AG09309 (cell line): ENCODE measurements around the gene ZYG11B.

ENCODE experiments used
- DNase-seq: peaks from one replicate; pipeline ENCODE4 v3.0.0-alpha.2; 2010; ENCODE audit warnings: low read depth
- H3K4me3 ChIP-seq: 2 replicates; pipeline ENCODE4 v1.5.1; 2011; ENCODE audit warnings: mild to moderate bottlenecking, low read depth, low read length, moderate library complexity; ENCODE audit not compliant: control insufficient read depth
- TF ChIP-seq, protein P1 (sequence below): IDR thresholded peaks from 2 replicates; pipeline ENCODE4 v1.5.1; 2011; ENCODE audit warnings: mild to moderate bottlenecking, low read depth, low read length, inconsistent platforms; ENCODE audit not compliant: insufficient read depth, control insufficient read depth; ENCODE audit errors: missing control alignments

ZYG11B gene

DNA sequence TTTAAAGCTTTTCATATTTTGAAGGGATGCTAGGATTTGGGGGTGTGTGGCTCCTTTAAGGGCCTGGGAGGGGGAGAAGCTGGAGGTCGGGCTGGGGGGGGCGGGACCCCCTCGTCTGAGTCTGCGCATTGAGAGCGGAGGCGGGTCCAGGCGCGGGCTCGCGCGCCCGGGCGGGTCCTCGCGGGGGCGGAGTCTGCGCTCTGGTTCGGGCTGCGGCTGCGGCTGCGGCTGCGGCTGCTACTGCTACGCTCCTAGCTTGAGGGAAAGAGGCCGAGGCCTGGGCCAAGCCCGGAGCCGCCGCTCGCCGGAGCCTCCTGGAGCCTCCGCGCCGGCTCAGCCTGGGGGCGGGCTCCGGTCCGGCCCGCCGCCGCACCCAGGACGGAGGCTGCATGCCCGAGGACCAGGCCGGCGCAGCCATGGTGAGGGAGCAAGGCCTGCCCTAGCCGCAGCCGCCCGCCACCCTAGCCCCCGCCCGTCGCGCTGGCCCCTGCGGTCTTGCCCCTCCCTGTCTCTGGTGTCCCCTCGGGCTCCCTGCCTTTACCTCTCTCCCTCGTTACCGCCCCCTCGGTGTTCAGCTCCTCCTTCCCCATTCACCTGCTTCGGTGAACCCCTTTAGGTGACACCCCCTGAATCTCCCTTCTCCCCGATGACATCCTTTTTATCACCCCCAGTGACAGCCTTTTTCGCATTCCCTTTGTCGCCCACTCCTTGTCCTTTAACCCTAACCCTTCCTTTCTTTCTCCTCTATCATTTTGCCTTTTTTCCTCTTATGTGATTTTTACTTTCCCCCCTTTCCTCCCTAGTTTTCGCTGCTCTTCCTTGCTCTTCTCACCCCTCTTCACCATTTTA lies at the start of gene ZYG11B:
ZYG11B (plus strand) TSS at position 189 of the 849 bp plus-strand sequence; CDS start at position 390, 201 bp downstream.
- H3K4me3 ChIP-seq: peak within 1 kb of the TSS; percentile 81
- TF ChIP-seq, protein P1, sequence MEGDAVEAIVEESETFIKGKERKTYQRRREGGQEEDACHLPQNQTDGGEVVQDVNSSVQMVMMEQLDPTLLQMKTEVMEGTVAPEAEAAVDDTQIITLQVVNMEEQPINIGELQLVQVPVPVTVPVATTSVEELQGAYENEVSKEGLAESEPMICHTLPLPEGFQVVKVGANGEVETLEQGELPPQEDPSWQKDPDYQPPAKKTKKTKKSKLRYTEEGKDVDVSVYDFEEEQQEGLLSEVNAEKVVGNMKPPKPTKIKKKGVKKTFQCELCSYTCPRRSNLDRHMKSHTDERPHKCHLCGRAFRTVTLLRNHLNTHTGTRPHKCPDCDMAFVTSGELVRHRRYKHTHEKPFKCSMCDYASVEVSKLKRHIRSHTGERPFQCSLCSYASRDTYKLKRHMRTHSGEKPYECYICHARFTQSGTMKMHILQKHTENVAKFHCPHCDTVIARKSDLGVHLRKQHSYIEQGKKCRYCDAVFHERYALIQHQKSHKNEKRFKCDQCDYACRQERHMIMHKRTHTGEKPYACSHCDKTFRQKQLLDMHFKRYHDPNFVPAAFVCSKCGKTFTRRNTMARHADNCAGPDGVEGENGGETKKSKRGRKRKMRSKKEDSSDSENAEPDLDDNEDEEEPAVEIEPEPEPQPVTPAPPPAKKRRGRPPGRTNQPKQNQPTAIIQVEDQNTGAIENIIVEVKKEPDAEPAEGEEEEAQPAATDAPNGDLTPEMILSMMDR: no peak
- peak; percentile 21 for DNase-seq

DNA sequence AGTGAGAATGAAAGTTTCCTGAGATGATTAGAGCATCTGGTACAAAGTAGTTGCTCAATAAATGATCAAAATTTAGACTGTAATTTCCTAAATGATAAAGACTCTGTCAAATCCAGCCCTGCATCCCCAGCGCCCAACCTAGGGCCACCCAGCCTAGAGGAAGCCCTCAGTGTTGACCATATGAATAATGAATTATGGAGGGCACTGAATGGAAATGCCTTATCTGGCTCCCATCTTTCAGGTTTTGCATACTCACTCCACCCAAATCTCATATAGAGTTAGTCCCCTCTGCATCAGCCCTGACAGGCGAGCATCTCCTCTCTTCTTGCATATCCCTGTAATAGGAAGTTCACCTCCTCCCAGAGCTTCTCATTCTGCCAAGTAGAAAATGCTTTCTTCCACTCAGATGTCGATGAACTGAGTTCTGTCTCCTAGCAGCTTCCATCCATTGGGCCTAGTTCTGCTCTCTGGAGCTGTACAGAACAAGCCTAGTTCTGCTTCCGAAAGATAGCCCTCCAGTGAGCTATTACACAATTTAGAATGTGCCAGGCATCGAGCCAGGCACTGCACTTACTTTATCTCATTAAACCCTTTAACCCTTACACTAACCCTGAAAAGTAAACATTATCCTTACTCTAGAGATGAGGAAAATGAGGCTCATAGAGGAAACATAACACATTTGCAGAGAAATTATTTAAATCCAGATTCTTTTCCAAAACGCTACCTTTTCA lies 49.0 kb upstream of the ZYG11B start:
- DNase-seq: no peak
- TF ChIP-seq, protein P1: no peak
- H3K4me3 ChIP-seq: no peak overlapping the region

DNA sequence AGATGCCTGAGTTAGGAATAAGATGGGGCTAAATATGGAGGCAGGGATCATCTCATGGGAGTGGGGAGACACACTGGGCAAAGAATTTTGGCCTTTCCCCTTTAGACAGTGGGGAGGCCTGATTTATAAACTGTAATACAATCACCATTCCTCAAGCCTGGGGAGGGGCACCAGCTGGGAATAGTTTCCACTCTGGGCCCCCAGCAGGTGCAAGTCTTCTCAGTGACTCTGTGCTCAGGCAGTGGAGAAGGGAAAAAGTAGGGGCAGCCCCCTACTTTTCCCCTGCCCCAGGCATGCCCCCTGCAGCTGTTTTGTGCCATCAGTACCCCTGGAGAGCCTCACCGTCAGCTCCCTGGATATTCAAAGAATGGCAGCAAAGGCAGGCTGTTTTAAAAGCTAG lies 47.2 kb upstream of the ZYG11B start:
- H3K4me3 ChIP-seq: no peak overlapping the region
- no peak for DNase-seq
- TF ChIP-seq, protein P1: no peak

DNA sequence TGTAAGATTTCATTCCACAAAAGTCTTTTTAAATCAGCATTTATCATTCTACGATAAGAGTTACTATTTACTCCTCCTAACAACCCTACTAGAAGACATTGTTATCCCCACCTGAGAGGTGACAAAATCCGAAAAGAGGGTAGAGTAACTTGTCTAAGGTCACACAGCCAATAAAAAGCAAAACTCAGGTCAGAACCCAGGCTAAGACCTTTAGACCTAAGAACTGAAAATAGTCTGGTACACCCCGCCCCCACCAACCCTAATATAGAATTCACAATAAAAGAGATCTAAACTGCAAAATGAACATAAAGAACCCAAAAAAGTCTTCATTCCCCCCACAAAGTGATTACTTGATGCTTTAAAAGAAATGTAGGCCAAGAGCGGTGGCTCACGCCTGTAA lies 46.8 kb upstream of the ZYG11B start:
- TF ChIP-seq, protein P1: no peak
- no peak overlapping the region for H3K4me3 ChIP-seq
- DNase-seq: no peak

DNA sequence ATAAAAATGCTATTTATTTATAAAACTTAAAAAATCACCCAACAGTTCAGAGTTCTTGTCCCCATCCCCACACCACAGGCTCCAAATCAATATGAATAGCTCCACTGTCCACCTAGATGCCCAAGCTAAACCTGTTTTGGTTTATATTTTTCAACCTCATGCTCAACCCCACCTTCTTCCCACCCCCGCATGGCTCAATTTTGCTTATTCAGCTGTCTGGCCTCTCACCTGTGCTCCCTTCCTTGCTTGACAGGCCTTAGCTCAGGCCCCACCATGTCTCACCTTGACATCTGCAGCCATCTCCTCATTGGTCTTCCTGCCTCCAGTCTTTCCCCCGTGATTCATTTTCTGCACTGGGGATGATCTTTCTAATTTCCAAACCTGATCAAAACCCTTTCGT lies 45.9 kb upstream of the ZYG11B start:
- no peak for DNase-seq
- TF ChIP-seq, protein P1: no peak
- no peak overlapping the region for H3K4me3 ChIP-seq

DNA sequence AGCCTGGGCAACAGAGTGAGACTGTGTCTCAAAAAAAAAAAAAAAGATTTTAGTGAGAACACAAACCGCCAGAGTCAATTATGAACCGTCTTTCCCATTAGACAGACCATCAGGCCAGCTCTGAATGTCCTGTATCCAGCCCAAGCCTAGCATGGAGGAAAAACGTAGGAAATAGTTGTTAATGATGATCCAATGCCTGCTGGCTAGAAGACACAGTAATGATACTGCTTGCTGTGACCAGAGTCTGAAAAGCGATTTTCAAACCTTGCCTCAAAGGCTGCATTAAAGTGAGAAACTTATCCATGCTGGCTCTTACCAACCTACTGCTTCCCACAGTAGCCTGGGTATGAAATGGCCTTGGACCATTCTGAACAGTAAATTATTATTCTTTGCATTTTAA lies 45.1 kb upstream of the ZYG11B start:
- TF ChIP-seq, protein P1: no peak
- no peak overlapping the region for H3K4me3 ChIP-seq
- no peak for DNase-seq
